Measurements from ENCODE around the gene CYSLTR2.

CYSLTR2 gene

DNA sequence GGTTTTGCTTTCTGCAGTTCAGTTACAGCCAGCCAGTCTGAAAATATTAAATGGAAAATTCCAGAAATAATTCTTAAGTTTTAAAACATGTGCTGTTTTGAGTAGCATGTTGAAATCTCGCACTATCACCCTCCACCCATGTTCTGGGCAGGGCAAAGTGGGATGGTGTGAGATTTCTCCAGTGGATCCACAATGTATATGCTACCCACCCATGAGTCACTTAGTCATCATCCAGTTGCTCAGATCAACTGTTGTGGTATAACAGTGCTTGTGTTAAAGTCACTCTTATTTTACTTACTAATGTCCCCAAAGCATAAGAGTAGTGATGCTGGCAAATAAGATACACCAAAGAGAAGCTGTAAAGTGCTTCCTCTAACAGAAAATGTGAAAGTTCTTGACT lies 56.4 kb downstream of the CYSLTR2 start:
- no peak overlapping the region for H3K27ac ChIP-seq (ENCODE audit: low read depth, low read length)
- H3K9ac ChIP-seq (ENCODE audit: low read length): no peak overlapping the region
- H3K36me3 ChIP-seq (ENCODE audit: control insufficient read depth, insufficient read depth, low read length): no peaks in the 10 kb centered on the region
- no peak overlapping the region for H3K4me3 ChIP-seq (ENCODE audit: low read length)
- no peaks in the 10 kb centered on the region for H3K4me1 ChIP-seq (ENCODE audit: control insufficient read depth, insufficient read depth, low read length)
- H3K27me3 ChIP-seq (ENCODE audit: control insufficient read depth, insufficient read depth, low read length): no peaks in the 10 kb centered on the region

- H3K27ac ChIP-seq (ENCODE audit: low read depth, low read length): no peak overlapping the region
- H3K36me3 ChIP-seq (ENCODE audit: control insufficient read depth, insufficient read depth, low read length): no peaks in the 10 kb centered on the region
- H3K27me3 ChIP-seq (ENCODE audit: control insufficient read depth, insufficient read depth, low read length): no peaks in the 10 kb centered on the region
- H3K9ac ChIP-seq (ENCODE audit: low read length): no peak overlapping the region
- H3K4me1 ChIP-seq (ENCODE audit: control insufficient read depth, insufficient read depth, low read length): no peaks in the 10 kb centered on the region
- H3K4me3 ChIP-seq (ENCODE audit: low read length): no peak overlapping the region
Observed at GRCh38 chr13:48712141-48712540, 58.4 kb downstream of the CYSLTR2 start.

- H3K27me3 ChIP-seq (ENCODE audit: control insufficient read depth, insufficient read depth, low read length): no peaks in the 10 kb centered on the region
- no peak overlapping the region for H3K9ac ChIP-seq (ENCODE audit: low read length)
- H3K4me3 ChIP-seq (ENCODE audit: low read length): no peak overlapping the region
- no peaks in the 10 kb centered on the region for H3K36me3 ChIP-seq (ENCODE audit: control insufficient read depth, insufficient read depth, low read length)
- no peak overlapping the region for H3K27ac ChIP-seq (ENCODE audit: low read depth, low read length)
- no peaks in the 10 kb centered on the region for H3K4me1 ChIP-seq (ENCODE audit: control insufficient read depth, insufficient read depth, low read length)
Observed at GRCh38 chr13:48715977-48716376, 62.2 kb downstream of the CYSLTR2 start.

GRCh38 chr13:48720621-48721020 lies 66.9 kb downstream of the CYSLTR2 start:
- Histone ChIP-seq H3K4me3 (ENCODE audit: low read length) (no peak overlapping the region), H3K4me1 (ENCODE audit: control insufficient read depth, insufficient read depth, low read length) (no peaks in the 10 kb centered on the region), H3K27ac (ENCODE audit: low read depth, low read length) (no peak overlapping the region), H3K36me3 (ENCODE audit: control insufficient read depth, insufficient read depth, low read length) (no peaks in the 10 kb centered on the region), H3K27me3 (ENCODE audit: control insufficient read depth, insufficient read depth, low read length) (no peaks in the 10 kb centered on the region), H3K9ac (ENCODE audit: low read length) (no peak overlapping the region)

DNA sequence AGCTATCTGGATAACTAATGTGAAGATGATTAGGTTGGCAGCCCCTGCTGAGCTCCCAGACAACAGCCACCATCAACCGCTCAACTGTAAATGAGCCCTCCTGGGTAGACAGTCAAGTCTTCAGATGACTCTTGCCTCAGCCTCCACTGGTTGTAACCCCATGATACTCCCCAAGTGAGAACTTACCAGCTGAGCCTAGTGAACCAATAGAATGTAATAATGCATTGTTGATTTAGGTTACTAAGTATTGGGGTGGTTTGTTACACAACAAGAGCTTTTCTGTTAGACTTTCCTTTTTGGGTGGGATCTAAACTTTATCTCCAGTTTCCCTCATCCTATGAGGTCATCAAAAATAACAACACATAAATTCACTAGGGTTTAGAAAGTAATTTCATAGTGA lies 69.4 kb downstream of the CYSLTR2 start:
- Histone ChIP-seq H3K27me3 (ENCODE audit: control insufficient read depth, insufficient read depth, low read length) (no peaks in the 10 kb centered on the region), H3K4me1 (ENCODE audit: control insufficient read depth, insufficient read depth, low read length) (no peaks in the 10 kb centered on the region), H3K9ac (ENCODE audit: low read length) (no peak overlapping the region), H3K27ac (ENCODE audit: low read depth, low read length) (no peak overlapping the region), H3K36me3 (ENCODE audit: control insufficient read depth, insufficient read depth, low read length) (no peaks in the 10 kb centered on the region), H3K4me3 (ENCODE audit: low read length) (no peak overlapping the region)

GRCh38 chr13:48725271-48725670 lies 71.5 kb downstream of the CYSLTR2 start:
- Histone ChIP-seq H3K4me3 (ENCODE audit: low read length) (no peak overlapping the region), H3K4me1 (ENCODE audit: control insufficient read depth, insufficient read depth, low read length) (no peaks in the 10 kb centered on the region), H3K9ac (ENCODE audit: low read length) (no peak overlapping the region), H3K27ac (ENCODE audit: low read depth, low read length) (no peak overlapping the region), H3K27me3 (ENCODE audit: control insufficient read depth, insufficient read depth, low read length) (no peaks in the 10 kb centered on the region), H3K36me3 (ENCODE audit: control insufficient read depth, insufficient read depth, low read length) (no peaks in the 10 kb centered on the region)

GRCh38 chr13:48726711-48727110 lies 73.0 kb downstream of the CYSLTR2 start:
- Histone ChIP-seq H3K4me3 (ENCODE audit: low read length) (no peak overlapping the region), H3K4me1 (ENCODE audit: control insufficient read depth, insufficient read depth, low read length) (no peaks in the 10 kb centered on the region), H3K36me3 (ENCODE audit: control insufficient read depth, insufficient read depth, low read length) (no peaks in the 10 kb centered on the region), H3K27ac (ENCODE audit: low read depth, low read length) (no peak overlapping the region), H3K27me3 (ENCODE audit: control insufficient read depth, insufficient read depth, low read length) (no peaks in the 10 kb centered on the region), H3K9ac (ENCODE audit: low read length) (no peak overlapping the region)

DNA sequence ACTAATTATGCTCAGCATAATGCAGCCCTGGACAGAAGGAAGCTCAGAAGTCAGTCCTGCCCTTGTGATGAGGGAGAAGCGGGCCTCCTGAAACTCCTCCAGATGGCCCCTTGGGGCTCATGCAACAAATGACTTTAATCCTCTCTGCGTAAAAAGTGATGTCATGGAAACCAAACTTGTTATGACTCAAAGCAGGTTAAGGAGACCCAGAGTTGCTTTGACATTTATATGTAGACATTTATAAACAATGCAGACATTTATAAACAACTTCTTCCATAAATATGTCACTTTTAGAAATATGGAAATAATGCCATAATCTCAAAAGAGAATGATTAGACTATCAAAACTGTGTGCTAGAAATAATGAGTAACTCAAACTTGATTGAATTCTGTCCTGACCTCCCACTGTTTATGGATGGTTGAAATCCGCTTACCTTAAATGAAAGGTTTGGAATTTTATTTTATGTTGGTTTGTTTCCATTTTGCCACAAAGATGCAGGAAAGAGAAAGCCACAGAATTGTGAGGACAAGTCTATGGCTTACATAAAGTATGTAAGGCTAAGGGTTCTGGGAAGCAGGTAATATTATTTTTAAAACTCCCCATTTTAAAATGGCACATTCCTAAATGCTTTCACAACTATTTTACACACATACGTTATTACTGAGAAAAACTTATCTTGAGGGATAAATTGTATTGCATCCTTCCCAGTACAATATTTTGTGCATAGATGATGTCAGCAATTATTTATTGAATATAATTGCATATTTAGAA lies 73.7 kb downstream of the CYSLTR2 start:
- no peak overlapping the region for H3K27ac ChIP-seq (ENCODE audit: low read depth, low read length)
- no peaks in the 10 kb centered on the region for H3K4me1 ChIP-seq (ENCODE audit: control insufficient read depth, insufficient read depth, low read length)
- no peaks in the 10 kb centered on the region for H3K36me3 ChIP-seq (ENCODE audit: control insufficient read depth, insufficient read depth, low read length)
- no peak overlapping the region for H3K4me3 ChIP-seq (ENCODE audit: low read length)
- no peaks in the 10 kb centered on the region for H3K27me3 ChIP-seq (ENCODE audit: control insufficient read depth, insufficient read depth, low read length)
- no peak overlapping the region for H3K9ac ChIP-seq (ENCODE audit: low read length)

DNA sequence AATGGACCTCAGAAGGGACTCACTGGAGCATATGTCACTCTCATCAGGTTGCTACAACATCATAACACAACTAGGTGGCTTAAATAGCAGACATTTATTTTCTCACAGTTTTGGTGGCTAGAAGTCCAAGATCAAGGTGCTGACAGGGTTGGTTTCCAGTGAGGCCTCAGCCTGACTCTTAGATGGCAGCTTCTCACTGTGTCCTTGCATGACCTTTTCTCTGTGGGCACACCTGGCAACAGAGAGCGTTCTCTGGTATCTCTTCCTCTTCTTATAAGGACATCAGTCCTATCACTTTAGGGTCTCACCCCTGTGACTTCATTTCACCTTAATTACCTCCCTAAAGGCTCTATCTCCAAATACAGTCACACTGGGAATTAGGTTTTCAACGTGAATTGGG lies 74.5 kb downstream of the CYSLTR2 start:
- Histone ChIP-seq H3K4me3 (ENCODE audit: low read length) (no peak overlapping the region), H3K9ac (ENCODE audit: low read length) (no peak overlapping the region), H3K4me1 (ENCODE audit: control insufficient read depth, insufficient read depth, low read length) (no peaks in the 10 kb centered on the region), H3K27me3 (ENCODE audit: control insufficient read depth, insufficient read depth, low read length) (no peaks in the 10 kb centered on the region), H3K36me3 (ENCODE audit: control insufficient read depth, insufficient read depth, low read length) (no peaks in the 10 kb centered on the region), H3K27ac (ENCODE audit: low read depth, low read length) (no peak overlapping the region)

DNA sequence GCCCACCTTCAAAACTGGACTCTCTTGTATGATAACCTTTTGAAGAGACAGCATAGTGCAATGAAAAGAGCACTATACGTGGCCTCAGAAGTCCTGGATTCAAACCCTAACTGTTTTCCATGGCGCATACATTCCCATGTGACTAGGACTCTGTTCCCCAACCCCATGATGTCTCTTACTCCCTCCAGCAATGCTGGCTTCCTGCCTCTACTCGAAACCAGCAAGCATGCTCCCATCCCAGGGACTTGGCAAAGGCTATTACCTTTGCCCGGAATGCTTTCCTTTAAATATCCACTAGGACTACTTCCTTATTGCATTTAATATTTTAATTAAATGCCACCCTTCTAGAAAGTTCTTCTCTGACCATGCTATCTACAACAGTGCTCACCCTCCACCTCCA lies 75.1 kb downstream of the CYSLTR2 start:
- no peaks in the 10 kb centered on the region for H3K27me3 ChIP-seq (ENCODE audit: control insufficient read depth, insufficient read depth, low read length)

DNA sequence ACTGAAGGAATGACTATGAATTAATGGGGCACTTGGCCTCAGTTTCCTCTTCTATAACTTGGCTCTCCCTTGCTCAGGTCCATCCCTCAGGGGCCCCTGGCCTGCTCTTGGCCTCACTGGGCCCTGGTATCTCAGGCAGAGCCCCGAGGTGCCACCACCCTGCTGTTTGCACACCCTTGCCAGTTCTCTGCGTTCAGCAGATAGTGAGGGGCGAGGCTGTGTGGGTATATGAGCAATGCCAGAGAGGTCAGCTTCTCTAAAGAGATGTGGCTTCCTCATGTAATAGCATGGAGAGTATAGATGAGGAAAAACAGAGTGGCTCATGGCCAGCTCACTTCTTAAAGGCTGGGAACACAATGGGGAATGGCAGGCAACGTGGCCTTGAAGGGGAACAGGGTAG lies 76.1 kb downstream of the CYSLTR2 start:
- no peaks in the 10 kb centered on the region for H3K36me3 ChIP-seq (ENCODE audit: control insufficient read depth, insufficient read depth, low read length)
- H3K4me3 ChIP-seq (ENCODE audit: low read length): no peak overlapping the region
- H3K27ac ChIP-seq (ENCODE audit: low read depth, low read length): no peak overlapping the region
- no peaks in the 10 kb centered on the region for H3K4me1 ChIP-seq (ENCODE audit: control insufficient read depth, insufficient read depth, low read length)
- no peaks in the 10 kb centered on the region for H3K27me3 ChIP-seq (ENCODE audit: control insufficient read depth, insufficient read depth, low read length)
- no peak overlapping the region for H3K9ac ChIP-seq (ENCODE audit: low read length)

More for the DNA sequence above, 75.1 kb downstream of the CYSLTR2 start:
- H3K36me3 ChIP-seq (ENCODE audit: control insufficient read depth, insufficient read depth, low read length): no peaks in the 10 kb centered on the region
- no peak overlapping the region for H3K4me3 ChIP-seq (ENCODE audit: low read length)
- H3K27ac ChIP-seq (ENCODE audit: low read depth, low read length): no peak overlapping the region
- H3K9ac ChIP-seq (ENCODE audit: low read length): no peak overlapping the region
- H3K4me1 ChIP-seq (ENCODE audit: control insufficient read depth, insufficient read depth, low read length): no peaks in the 10 kb centered on the region

DNA sequence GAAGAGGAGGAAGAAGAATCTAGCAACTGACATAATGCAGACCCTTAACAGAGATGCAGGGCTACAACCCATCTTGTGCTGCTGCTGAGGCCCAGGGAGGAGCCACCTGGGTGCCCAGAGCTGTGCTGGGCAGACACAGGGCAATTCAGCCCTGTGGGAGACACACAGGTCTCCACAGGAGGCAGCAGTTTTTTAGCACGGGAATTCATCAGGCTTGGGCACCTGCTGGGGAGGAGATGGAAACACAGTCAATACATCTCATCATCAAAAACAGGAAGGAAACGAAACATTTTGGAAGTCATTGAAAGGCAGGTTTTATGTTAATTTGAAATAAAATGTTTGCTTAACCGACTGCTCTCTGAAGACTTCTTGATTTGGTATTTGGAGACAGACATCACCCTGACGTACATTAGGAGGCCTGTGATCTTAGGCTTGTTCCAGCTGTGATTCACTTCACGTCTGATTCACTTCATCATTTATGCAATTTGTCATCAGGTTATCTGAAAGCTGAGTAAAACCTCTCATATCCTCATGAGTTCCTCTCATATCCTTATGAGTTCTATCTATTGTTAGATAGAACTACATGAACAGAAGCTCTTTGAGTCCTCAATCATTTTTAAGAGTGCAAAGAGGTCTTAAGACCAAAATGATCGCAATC lies 77.4 kb downstream of the CYSLTR2 start:
- no peaks in the 10 kb centered on the region for H3K27me3 ChIP-seq (ENCODE audit: control insufficient read depth, insufficient read depth, low read length)
- no peaks in the 10 kb centered on the region for H3K36me3 ChIP-seq (ENCODE audit: control insufficient read depth, insufficient read depth, low read length)
- H3K9ac ChIP-seq (ENCODE audit: low read length): no peak overlapping the region
- no peak overlapping the region for H3K27ac ChIP-seq (ENCODE audit: low read depth, low read length)
- no peaks in the 10 kb centered on the region for H3K4me1 ChIP-seq (ENCODE audit: control insufficient read depth, insufficient read depth, low read length)
- no peak overlapping the region for H3K4me3 ChIP-seq (ENCODE audit: low read length)
